GM12875 (cell line): ENCODE data around the gene HSPB1.

Experiments
- H3K4me3 ChIP-seq: one replicate; pipeline ENCODE4 v1.5.1; 2011; ENCODE audit warnings: low read depth, low read length, control low read depth
- CTCF ChIP-seq: IDR thresholded peaks from 2 replicates; pipeline ENCODE4 v1.5.1; 2011; ENCODE audit warnings: low read depth, mild to moderate bottlenecking, control low read depth, inconsistent platforms, low read length, moderate library complexity, borderline replicate concordance; ENCODE audit not compliant: insufficient read depth

HSPB1 gene

GRCh38 chr7:76342222-76342621, 39.7 kb downstream of the HSPB1 start:
- H3K4me3 ChIP-seq, result no peak overlapping the region
- no peak for TF ChIP-seq CTCF

- no peak for TF ChIP-seq CTCF
- H3K4me3 ChIP-seq, result no peak overlapping the region
Observed at GRCh38 chr7:76343294-76343930, 40.9 kb downstream of the HSPB1 start.

GRCh38 chr7:76343931-76344321, 41.5 kb downstream of the HSPB1 start:
- no peak for TF ChIP-seq CTCF
- H3K4me3 ChIP-seq, result no peak overlapping the region

GRCh38 chr7:76346097-76346496, 43.6 kb downstream of the HSPB1 start:
- TF ChIP-seq CTCF, result no peak
- H3K4me3 ChIP-seq, result no peak overlapping the region

- H3K4me3 ChIP-seq, result no peak overlapping the region
- TF ChIP-seq CTCF, result no peak
Observed at GRCh38 chr7:76346778-76347177, 44.3 kb downstream of the HSPB1 start.

- TF ChIP-seq CTCF, result no peak
Observed at GRCh38 chr7:76347710-76348109, 45.2 kb downstream of the HSPB1 start.

GRCh38 chr7:76349313-76349885, 46.9 kb downstream of the HSPB1 start:
- no peak overlapping the region for H3K4me3 ChIP-seq
- no peak for TF ChIP-seq CTCF

More at GRCh38 chr7:76347710-76348109, 45.2 kb downstream of the HSPB1 start:
- no peak overlapping the region for H3K4me3 ChIP-seq
